Mucosa of rectum (tissue), 2 donors: ENCODE data around the gene TUBG2.
"Not testable (repeated sequence)": the region's sequence is repeated elsewhere in the genome, so short reads cannot be mapped to it uniquely, and the experiment has no call there.

Source experiments
- H3K27ac ChIP-seq, 2 donors: one replicate each; pipeline ENCODE4 v1.7.0; 2013; ENCODE audit warnings: inconsistent platforms in 2 of 2, low read depth in 2 of 2, low read length in 2 of 2
- H3K27me3 ChIP-seq, 2 donors: one replicate each; pipeline ENCODE4 v1.7.0; 2013; ENCODE audit warnings: low read length in 2 of 2; ENCODE audit not compliant: control insufficient read depth in 2 of 2, insufficient read depth in 2 of 2
- H3K36me3 ChIP-seq, 2 donors: one replicate each; pipeline ENCODE4 v1.7.0; 2013; ENCODE audit warnings: low read length in 2 of 2; ENCODE audit not compliant: control insufficient read depth in 2 of 2, insufficient read depth in 2 of 2
- H3K4me1 ChIP-seq, 2 donors: one replicate each; pipeline ENCODE4 v1.7.0; 2013; ENCODE audit warnings: low read length in 2 of 2, mild to moderate bottlenecking in 1 of 2; ENCODE audit not compliant: control insufficient read depth in 2 of 2, insufficient read depth in 2 of 2
- H3K4me3 ChIP-seq, 2 donors: one replicate each; pipeline ENCODE4 v1.7.0; 2013; ENCODE audit warnings: low read length in 2 of 2
- H3K9ac ChIP-seq, 2 donors: one replicate each; pipeline ENCODE4 v1.7.0; 2013; ENCODE audit warnings: low read length in 2 of 2, low read depth in 1 of 2, mild to moderate bottlenecking in 1 of 2
- H3K9me3 ChIP-seq, 2 donors: one replicate each; pipeline ENCODE4 v1.7.0; 2013; ENCODE audit warnings: low read length in 2 of 2; ENCODE audit not compliant: control insufficient read depth in 2 of 2
- donor health status: healthy.
- donor health status: Normal muscosa, but diverticular disease.

TUBG2 gene

DNA sequence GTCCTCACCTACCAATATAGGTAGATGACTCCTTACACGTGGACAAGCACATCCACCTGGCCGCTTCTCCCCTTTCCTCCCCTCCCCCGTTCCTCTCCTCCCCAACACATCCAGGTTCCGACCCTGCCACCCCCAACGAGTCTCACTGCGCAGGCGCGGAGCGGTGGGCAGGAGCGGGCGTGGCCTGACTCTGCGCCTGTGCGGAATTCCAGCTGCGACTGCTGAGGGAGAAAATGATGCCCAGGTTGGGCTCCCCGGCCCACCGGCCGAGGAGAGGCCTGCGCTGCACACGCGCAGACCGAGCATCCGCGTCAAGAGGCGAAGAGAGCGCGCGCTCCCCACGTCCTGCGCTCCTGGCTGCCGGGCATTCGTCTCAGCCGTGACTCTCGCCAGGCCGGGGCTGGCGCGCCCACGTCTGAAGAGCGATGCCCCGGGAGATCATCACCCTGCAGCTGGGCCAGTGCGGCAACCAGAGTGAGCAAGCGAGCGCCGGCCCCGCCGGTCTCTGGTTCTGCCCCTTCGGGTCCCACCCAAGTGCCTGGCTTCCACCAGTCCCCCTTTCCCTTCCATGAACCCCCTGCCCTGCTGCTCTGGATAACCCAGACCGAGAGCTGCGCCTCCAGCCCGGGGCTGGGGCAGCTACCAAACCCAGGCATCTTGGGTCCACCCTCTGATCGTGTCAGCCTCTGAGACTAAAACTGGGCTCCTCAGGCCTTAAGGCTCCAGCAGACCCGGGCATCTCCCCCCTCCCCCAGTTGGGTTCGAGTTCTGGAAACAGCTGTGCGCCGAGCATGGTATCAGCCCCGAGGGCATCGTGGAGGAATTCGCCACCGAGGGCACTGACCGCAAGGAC, at the start of gene TUBG2:
TUBG2 (plus strand) TSS at position 206 of the 853 bp plus-strand sequence; CDS start at position 426, 220 bp downstream.
- peaks cover 4 to 16% of the 10 kb centered on the region in 2 donors for H3K4me1 ChIP-seq
- no peaks in the 10 kb centered on the region for H3K9me3 ChIP-seq
- no peaks in the 10 kb centered on the region for H3K36me3 ChIP-seq
- no peaks in the 10 kb centered on the region for H3K27me3 ChIP-seq
- peak within 1 kb of the TSS in 1 of 2 donors; percentile 58 for H3K27ac ChIP-seq
- peak within 1 kb of the TSS; percentile 66 to 80 for H3K4me3 ChIP-seq
- peak within 1 kb of the TSS; percentile 60 to 70 for H3K9ac ChIP-seq

DNA sequence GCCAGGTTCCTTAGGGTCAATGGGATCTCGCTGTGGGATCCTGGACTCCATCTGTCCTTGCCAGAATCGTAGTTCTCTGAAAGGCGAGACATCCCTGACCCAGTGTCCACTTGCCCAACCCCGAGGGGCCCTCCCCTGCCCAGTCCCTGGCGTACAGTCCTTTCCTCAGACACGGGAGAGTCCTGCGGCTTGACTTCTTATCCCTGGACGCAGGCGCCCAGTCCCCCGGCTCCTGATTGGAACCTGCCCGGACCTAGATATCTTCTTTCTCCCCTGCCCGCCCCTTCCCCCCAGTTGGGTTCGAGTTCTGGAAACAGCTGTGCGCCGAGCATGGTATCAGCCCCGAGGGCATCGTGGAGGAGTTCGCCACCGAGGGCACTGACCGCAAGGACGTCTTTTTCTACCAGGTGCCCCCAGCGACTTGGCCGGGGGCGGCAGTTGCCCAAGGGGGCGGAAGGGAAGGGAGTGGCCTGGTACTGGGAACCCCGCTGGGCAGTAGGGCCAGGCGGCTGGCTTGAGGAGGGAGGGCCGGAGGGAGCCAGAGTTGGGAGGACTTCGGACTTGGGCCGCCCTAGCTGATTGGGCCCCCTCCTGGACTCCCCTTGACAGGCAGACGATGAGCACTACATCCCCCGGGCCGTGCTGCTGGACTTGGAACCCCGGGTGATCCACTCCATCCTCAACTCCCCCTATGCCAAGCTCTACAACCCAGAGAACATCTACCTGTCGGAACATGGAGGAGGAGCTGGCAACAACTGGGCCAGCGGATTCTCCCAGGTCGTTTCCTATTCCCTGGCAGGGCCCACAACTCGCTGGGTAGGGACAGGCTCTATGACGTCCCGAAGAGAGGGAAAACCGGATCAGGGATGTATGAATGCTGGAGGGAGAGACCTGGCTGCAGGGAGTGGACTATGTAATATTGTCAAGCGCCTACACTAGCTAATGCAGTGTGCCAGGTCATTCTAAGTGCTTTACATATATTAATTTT, 49.0 kb upstream of the TUBG2 start:
- not testable (repeated sequence) for H3K27me3 ChIP-seq, H3K9me3 ChIP-seq
- Histone ChIP-seq H3K4me1 (peaks cover 11 to 13% of the 10 kb centered on the region in 2 donors), H3K36me3 (peaks cover 10 to 28% of the 10 kb centered on the region in 2 donors), H3K4me3 (peak overlapping the region; percentile 94 to 100), H3K27ac (peak overlapping the region; percentile 73 to 79), H3K9ac (peak overlapping the region; percentile 68 to 77)

DNA sequence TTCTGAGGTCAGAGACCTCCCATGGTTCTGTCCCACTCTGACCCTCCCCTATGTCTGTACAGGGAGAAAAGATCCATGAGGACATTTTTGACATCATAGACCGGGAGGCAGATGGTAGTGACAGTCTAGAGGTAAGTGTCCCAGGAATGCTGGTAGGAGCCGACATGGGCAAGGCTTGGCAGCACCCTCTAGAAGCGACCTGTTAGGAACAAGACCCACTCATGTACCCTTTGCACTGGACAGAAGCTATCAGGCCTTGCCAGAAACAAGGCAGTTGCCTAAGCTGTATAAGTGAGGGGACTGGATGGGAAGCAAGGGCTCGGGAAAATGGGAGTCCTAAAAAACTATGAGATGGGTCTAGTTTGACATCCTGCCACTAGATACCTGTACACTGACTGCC, 47.1 kb upstream of the TUBG2 start:
- H3K9me3 ChIP-seq, result no peaks in the 10 kb centered on the region
- no peak overlapping the region for H3K9ac ChIP-seq
- H3K4me3 ChIP-seq, result no peak overlapping the region
- H3K27me3 ChIP-seq, result no peaks in the 10 kb centered on the region
- H3K4me1 ChIP-seq, result peaks cover 10 to 11% of the 10 kb centered on the region in 2 donors
- H3K36me3 ChIP-seq, result peaks cover 13 to 29% of the 10 kb centered on the region in 2 donors
- no peak overlapping the region for H3K27ac ChIP-seq

DNA sequence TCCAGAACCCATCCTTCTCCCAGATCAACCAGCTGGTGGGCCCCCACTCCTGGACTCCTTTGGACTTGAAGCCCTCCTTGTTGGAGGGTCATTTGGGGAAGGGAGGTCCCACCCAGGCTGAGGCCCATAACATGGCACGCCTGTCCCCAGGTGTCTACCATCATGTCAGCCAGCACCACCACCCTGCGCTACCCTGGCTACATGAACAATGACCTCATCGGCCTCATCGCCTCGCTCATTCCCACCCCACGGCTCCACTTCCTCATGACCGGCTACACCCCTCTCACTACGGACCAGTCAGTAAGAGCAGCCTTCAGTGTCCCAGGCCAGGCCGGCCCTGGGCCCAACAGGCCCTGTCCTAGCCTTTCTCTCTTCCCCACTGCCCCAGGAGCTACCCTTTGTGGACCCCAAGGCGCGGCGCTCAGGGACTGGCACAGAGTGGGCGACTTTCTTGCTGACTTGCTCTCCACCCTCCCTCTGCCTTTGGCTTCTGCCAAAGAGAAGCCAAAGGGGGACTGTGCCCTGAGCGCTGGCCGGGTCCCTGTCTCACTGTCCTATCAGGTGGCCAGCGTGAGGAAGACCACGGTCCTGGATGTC, 45.3 kb upstream of the TUBG2 start:
- Histone ChIP-seq H3K4me3 (no peak overlapping the region), H3K27me3 (no peaks in the 10 kb centered on the region), H3K9me3 (no peaks in the 10 kb centered on the region), H3K4me1 (peaks cover 6 to 8% of the 10 kb centered on the region in 2 donors), H3K36me3 (peaks cover 13 to 29% of the 10 kb centered on the region in 2 donors), H3K27ac (no peak overlapping the region), H3K9ac (no peak overlapping the region)

DNA sequence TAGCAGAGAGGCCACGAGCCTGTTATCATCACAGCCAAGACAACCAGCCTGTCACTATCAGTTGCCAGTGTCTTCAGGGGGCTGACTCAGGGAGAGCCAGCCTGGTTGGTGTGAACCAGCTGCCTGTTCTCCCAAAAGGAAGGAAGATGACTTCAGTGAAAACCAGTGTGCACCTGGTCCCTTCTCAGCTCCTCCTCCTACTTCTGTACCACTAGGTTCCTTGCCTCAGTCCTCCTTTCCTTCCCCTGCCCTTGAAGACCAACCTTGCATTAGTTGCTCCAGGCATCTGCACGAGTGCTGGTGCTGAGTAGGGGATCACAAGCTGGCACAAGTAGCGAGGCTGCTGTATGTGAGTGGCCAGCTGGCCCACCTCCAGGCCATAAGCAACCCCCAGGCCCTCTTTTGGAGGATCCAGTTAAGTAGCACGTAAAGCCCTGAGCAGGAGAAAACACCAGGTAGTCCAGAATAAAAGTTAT, 41.1 kb upstream of the TUBG2 start:
- no peak overlapping the region for H3K9ac ChIP-seq

DNA sequence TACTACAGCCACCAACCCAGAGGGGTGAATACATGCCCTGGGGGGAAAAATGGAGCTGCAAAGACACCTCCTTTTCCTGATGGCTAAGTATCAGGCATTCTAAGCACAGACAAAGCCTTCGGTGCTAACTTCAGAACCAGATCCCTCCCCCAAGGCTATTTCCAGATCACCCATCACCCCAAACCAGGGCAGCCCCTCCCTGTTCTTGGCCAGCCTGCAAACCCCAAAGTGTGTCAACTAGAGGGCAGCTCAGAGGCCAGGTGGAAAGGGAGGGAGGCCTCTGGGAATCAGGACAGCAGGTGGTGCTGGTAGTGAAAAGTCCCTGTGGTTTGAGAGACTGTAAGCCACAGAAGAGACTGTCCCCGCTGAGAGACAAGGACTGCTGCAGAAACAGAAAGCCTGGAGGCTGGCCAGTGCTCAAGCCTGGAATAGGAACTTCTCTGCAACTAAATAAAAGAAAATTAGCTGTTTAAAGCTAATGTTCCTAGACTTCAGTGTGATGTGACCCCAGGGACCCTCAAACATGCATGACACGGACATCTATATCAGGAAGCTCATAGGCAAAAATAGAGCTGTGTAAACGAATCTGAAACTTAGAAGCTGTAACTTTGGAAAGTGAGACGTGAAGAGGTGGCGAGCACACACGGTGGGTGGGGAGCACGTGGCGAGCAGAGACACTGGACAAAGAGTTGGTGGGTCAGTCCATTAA, 40.5 kb upstream of the TUBG2 start:
- Histone ChIP-seq H3K9ac (peak overlapping the region in 1 of 2 donors; percentile 26), H3K4me3 (peak overlapping the region; percentile 30 to 45), H3K27ac (peak overlapping the region in 1 of 2 donors; percentile 61), H3K9me3 (no peaks in the 10 kb centered on the region), H3K4me1 (peaks cover 8% of the 10 kb centered on the region in 2 donors), H3K36me3 (peaks cover 10 to 13% of the 10 kb centered on the region in 2 donors), H3K27me3 (no peaks in the 10 kb centered on the region)

More for the DNA sequence above, 41.1 kb upstream of the TUBG2 start:
- Histone ChIP-seq H3K9me3 (no peaks in the 10 kb centered on the region), H3K27ac (peak overlapping the region in 1 of 2 donors; percentile 61), H3K4me1 (peaks cover 8% of the 10 kb centered on the region in 2 donors), H3K27me3 (no peaks in the 10 kb centered on the region), H3K36me3 (peaks cover 11 to 19% of the 10 kb centered on the region in 2 donors), H3K4me3 (no peak overlapping the region)

DNA sequence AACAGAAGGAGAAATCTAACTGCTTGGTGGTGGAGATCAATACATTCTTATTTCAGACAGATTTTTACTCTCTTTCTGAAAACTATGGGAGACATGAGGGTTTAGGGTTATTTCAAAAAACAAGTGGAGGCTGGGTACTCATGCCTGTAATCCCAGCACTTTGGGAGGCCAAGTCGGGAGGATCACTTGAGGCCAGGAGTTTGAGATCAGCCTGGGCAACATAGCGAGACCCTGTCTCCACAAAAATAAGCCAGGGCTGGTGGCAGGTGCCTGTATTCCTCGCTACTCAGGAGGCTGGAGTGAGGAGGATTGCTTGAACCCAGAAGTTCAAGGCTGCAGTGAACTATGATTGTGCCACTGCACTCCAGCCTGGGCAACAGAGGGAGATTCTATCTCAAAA, 37.1 kb upstream of the TUBG2 start:
- not testable (repeated sequence) for H3K36me3 ChIP-seq, H3K27me3 ChIP-seq, H3K9ac ChIP-seq, H3K9me3 ChIP-seq, H3K4me3 ChIP-seq, H3K27ac ChIP-seq
- peaks cover 8 to 12% of the 10 kb centered on the region in 2 donors for H3K4me1 ChIP-seq

DNA sequence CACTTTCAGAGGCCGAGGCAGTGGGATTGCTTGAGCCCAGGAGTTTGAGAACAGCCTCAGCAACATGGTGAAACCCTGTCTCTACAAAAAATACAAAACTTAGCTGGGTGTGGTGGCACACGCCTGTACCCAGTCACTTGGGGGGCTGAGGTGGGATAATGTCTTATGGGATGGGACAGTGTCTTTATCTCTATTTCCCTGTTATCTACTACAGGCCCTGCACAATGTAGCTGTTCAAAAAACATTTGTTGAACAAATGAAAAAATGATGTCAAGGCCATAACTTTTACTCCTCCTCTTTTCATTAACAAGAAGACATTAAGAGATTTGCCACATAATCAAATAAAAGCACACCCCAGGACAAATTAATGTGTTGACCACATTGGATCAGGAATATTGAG, 35.8 kb upstream of the TUBG2 start:
- Histone ChIP-seq H3K9ac (no peak overlapping the region), H3K4me1 (peaks cover 8 to 12% of the 10 kb centered on the region in 2 donors), H3K4me3 (no peak overlapping the region), H3K36me3 (no peaks in the 10 kb centered on the region), H3K9me3 (no peaks in the 10 kb centered on the region), H3K27me3 (no peaks in the 10 kb centered on the region), H3K27ac (no peak overlapping the region)
